Measurements from ENCODE around the gene TSPO2. TPM values are rescaled to one million over a fixed set of nuclear protein-coding genes. Genes with fewer than 3 reads are reported as not detected.

TSPO2 gene
- total and polyA plus RNA-seq, 2 of the 13 experiments (the other 11 are each of a cell fraction or from before 2014, with no cell fraction given), result 0.55 TPM; not detected in 1

GRCh38 chr6:41027799-41028560, 14.3 kb upstream of the TSPO2 start (continued):
- TF ChIP-seq ZNF512B (CRISPR knock-in tag; IDR thresholded peaks at IDR 0.05; ENCODE audit: borderline replicate concordance), result peak; percentile 87; the same call in 1 of the 2 replicates
- peak; percentile 42; the same call in 1 of the 2 replicates for TF ChIP-seq ZSCAN25 (CRISPR knock-in tag; IDR thresholded peaks at IDR 0.05)
- no peak; the same call in 1 of the 2 replicates for TF ChIP-seq ZNF83 (CRISPR knock-in tag; IDR thresholded peaks at IDR 0.05; ENCODE audit: borderline replicate concordance)
- TF ChIP-seq AHR (CRISPR knock-in tag; IDR thresholded peaks at IDR 0.05), result peak; percentile 37; the same call in 1 of the 2 replicates
- TF ChIP-seq ATF7 (IDR thresholded peaks at IDR 0.05), result no peak
- TF ChIP-seq ATF7 (CRISPR knock-in tag; IDR thresholded peaks at IDR 0.05), result peak; percentile 47; the same call in 1 of the 2 replicates
- no peak for TF ChIP-seq ZZZ3 (CRISPR knock-in tag; IDR thresholded peaks at IDR 0.05; ENCODE audit: borderline replicate concordance)
- TF ChIP-seq ZNF543 (CRISPR knock-in tag; IDR thresholded peaks at IDR 0.05), result peak; percentile 80; the same call in 1 of the 2 replicates
- TF ChIP-seq CEBPB (IDR thresholded peaks at IDR 0.05; ENCODE audit: borderline replicate concordance, low read depth, low read length), result no peak
- peak; percentile 85; the same call in 1 of the 2 replicates for TF ChIP-seq TFDP1 (CRISPR knock-in tag; IDR thresholded peaks at IDR 0.05; ENCODE audit: borderline replicate concordance)
- TF ChIP-seq NFYB (CRISPR knock-in tag; IDR thresholded peaks at IDR 0.05), result no peak
- TF ChIP-seq BORCS8-MEF2B (CRISPR knock-in tag; IDR thresholded peaks at IDR 0.05), result no peak
- TF ChIP-seq ZNF646 (CRISPR knock-in tag; IDR thresholded peaks at IDR 0.05), result no peak
- TF ChIP-seq MTERF4 (CRISPR knock-in tag; IDR thresholded peaks at IDR 0.05), result no peak
- TF ChIP-seq CREBL2 (CRISPR knock-in tag; IDR thresholded peaks at IDR 0.05; ENCODE audit: borderline replicate concordance), result peak; percentile 68; the same call in 1 of the 2 replicates

Measured in HepG2 (cell line).